SIG-M5 treated with dmso at 0.1 percent for 504 hours (cell line): ENCODE measurements around the gene TINAGL1.

Experiments used
- DNase-seq: peaks from one replicate; lab custom pipeline; 2025; ENCODE audit not compliant: unreplicated experiment; lab: John Stamatoyannopoulos, UW

TINAGL1 gene

DNA sequence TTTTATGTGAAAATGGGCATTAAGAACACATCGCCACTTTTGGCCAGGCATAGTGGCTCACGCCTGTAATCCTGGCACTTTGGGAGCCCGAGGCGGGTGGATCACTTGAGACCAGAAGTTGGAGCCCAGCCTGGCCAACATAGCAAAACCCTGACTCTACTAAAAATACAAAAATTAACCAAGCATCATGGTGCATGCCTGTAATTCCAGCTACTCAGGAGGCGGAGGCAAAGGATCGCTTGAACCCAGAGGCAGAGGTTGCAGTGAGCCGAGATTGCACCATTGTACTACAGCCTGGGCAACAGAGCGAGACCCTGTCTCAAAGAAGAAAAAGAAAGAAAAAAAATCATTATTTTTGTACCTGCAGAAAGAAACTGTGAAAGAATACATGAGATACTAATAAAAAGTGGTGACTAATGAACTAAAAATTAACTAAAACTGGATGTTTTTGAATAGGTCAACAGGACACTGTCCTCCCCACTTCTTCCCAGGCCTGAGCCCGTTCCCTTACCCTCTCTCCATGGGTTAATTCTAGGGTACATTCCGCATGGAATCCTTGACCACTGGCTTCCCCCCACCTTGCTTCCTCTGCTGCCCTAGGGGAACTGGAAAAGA lies 8.3 kb upstream of the TINAGL1 start:
- DNase-seq = no peak

DNA sequence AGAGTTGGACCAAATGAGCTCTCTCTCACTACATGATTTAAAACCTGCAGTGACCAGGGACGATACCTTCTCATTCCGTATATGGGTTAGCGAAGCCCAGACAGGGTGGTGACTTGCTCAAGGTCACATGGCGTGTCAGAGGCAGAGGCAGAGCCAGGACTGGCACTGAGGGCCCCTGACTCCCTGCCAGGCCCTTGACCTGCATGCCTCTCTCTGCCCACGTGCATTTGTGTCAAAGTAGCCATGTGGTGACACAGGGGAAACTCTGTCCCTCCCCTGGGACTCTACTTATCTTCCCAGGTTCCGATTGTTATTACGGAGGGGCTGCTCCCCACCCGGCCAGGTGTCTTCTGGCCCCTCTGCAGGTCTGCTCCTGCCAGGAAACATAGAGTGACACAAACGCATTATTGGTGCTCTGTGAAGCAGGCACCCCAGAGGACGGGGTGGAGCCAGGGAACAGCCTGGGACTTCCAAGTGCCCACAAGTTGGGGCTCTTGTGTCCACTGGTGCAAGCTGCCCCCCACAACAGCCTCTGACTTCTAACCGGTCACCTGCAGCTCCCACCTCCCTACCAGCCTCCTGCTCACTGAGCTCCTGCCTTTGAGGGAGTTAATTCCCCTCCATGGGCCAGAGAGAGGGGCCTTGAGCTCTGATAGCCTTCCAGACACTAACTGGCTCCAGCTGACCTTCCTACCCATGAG lies 7.3 kb upstream of the TINAGL1 start:
- no peak for DNase-seq

DNA sequence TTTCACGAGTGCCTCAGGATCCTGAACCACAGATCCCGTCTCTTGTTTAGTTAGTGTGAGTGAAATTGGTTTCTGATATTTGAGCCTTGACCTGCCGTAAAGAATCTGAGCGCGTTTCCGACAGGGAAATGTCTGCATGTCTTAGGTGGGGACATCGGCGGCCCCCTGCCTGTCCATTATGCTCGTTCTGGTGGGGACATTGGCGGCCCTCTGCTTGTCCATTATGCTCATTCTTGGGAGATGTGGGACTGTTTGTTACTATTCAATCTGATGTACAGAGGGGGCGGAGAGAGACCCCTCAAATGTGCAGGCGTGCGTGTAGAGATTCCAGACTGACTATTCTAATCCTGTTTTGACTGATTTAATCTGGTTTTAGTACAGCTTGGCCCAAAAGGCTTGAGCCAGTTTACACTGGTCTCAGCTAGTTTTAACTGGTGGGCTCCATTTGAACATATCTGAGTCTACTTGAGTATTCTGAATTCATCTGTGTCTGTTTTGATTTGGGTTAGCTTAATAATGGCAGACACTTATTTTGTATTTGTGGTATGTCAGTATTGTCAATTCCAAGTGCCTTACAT lies 6.6 kb upstream of the TINAGL1 start:
- DNase-seq = no peak

DNA sequence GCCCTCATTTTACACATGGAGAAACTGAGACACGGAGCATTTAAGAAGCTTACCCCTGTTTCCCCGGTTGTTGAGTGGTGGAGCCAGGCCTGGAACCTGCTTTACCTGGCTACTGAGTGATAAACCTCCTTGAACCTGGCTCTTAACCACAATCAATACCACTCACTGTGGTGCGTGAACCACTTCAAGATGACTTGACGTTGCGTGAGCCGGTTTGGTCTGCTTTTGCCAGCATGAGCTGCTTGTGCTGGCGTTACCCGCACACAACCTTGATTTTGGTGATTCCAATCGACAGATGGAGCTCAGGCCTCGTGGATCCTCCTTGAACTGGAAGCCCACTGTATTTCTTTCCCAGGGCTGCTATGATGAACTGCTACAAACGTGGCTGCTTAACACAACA lies 6.1 kb upstream of the TINAGL1 start:
- no peak for DNase-seq

GRCh38 chr1:31570906-31571305 lies 5.4 kb upstream of the TINAGL1 start:
- DNase-seq = no peak

DNA sequence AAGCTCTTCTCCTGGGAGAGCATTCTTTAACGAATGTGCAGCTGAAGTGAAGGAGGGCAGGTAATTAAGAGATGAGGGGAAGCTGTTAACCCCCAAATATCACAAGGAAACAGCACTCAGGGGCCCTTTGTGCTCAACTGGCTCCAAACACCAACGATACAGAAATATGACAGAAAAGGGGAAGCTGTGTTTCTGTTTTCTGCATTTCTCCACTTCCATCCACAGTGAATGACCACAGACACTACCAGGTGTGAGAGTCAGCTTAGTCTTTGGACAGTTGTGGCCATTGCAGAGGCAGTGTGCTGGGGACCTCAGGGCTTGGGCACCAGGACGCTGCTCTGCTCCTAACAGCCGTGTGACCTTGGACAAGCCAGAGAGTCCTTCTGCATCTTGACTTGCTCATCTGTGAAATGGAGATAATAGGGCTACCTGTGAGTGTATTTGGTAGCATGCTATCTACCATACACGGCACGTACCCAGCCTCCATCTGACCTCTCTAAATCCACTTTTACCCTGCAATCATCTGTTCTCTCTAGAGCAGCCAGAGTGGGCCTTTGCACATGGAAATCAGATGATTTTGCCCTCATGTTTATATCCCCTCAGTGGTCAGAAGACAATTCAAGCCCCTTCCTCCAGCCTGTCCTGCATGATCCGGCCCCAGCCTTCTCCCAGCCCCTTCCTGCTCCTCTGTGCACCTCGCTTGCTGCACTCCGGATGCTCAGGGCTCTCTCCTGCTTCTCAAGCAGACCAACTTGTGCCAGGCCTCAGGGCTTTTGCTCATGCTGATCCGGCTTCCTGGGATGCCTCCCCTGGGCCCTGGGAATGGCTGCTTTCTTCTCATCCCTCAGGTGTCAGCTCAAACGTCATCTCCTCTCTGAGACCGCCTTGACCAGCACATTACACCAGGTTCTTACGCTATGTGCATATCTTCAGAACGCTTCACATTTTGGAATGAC lies 4.7 kb upstream of the TINAGL1 start:
- peak; percentile 17 for DNase-seq

DNA sequence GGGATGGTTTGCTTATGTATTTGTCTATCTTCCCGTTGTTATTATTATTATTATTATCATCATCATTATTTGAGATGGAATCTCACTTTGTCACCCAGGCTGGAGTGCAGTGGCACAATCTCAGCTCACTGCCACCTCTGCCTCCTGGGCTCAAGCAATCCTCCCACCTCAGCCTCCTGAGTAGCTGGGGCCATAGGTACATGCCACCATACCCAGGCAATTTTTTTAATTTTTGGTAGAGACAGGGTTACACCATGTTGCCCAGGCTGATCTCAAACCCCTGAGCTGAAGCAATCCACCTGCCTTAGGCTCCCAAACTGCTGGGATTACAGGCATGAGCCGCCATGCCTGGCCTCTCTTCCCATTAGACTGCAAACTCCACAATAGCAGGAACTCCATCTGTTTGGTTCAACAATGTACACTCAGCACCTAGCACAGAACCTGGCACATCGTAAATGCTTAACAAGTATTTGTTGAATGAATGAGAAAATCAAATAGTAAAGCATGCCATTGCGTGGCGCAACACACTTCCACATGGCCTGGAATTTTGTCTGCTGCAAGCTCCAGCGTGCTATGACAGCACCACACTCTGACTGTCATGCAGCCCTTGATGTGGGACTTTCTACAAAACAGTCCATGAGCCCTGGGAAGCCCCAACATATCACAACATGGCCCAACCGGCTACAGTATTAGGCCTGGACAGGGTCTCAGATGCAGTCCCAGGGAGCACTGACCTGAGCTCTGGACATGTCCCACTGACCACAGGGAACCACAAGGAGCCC lies 3.8 kb upstream of the TINAGL1 start:
- DNase-seq = no peak

DNA sequence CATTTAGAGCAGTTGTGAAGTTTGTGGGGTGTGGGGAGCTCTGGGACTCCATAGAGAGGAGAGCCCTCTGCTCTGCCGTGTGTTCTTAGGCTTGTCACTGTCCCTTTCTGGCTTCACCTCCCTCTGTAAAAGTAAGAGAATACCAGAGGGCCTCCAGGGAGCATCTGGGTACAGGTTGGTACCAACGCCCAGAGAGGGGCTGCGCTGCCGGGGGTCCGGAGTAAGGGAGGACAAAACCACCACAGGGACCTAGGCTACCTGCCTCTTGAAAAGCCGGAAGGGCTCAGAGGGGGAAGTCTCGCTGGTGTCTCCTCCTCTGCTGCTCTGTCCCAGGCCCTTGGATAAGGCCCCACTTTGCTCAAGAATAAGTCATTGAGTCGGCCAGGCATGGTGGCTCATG lies 3.1 kb upstream of the TINAGL1 start:
- no peak for DNase-seq

- DNase-seq = no peak
These were observed 1.5 kb upstream of the TINAGL1 start for GRCh38 chr1:31574749-31575368.

GRCh38 chr1:31575369-31576140 lies 760 bp upstream of the TINAGL1 start:
- no peak for DNase-seq

- no peak for DNase-seq
These were observed 584 bp downstream of the TINAGL1 start for GRCh38 chr1:31576743-31577455.

GRCh38 chr1:31577515-31578192 lies 1.3 kb downstream of the TINAGL1 start:
- no peak for DNase-seq

- no peak for DNase-seq
These were observed 3.1 kb downstream of the TINAGL1 start for GRCh38 chr1:31579374-31579773.

DNA sequence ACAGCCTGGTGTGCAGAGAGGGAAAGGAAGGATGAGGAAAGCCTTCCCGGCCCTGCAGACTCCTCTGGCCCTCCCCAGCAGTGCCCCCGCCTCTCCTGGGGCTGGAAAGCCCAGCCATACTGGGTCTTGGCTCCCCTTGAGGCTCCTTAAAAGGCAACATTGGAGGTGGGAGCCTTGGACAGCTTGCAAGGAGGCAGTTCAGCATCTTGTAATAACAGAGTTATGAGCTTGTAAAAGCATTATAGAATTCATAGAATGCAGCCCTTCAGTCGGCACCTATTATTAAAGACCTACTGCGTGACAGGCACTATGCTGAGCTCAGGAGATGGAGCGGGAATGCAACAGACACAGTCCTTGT lies 4.2 kb downstream of the TINAGL1 start:
- no peak for DNase-seq

DNA sequence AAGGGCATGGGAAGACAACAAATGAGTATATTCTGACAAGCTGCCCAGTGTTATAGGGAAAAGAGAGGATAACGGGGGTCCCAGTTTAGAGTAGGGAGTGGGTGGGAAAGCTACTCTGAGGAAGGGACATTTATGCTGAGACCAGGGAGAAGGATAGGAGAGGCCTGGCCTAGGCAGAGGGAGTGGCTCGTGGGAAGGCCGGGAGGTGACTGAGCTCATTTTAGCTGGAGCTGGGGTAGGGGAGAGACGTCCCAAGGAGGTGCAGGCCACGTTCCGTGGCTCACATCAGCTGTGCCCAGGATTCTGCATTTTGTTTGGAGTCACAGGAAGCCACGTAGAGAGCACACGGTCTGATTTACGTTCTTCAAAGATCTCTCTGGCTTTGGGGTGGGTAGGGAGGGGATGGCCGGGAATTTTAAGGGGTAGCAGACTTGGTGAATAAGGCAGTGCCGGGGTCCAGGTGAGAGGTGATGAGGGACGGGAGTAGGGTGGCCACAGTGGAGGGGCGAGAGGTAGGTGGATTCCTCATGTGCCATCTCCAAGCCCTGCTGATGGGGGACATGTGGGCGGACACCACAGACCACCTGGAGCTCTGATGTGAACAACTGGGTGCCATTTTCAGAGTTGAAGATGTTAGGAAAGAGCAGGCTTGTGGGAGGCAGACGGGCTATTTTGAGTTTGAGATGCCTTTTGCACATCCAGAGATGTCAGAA lies 4.7 kb downstream of the TINAGL1 start:
- DNase-seq = no peak

GRCh38 chr1:31581821-31582810 lies 5.8 kb downstream of the TINAGL1 start:
- DNase-seq = no peak
